Left lung (tissue), 10 donors: Measurements from ENCODE around the gene ANKS4B. TPM values are rescaled to one million over a fixed set of nuclear protein-coding genes. Genes with fewer than 3 reads are reported as not detected.
"Not testable (repeated sequence)": the region's sequence is repeated elsewhere in the genome, so short reads cannot be mapped to it uniquely, and the experiment has no call there.

Experiments used
- ATAC-seq: fragments of 200-7000 bp; cut with Tn5 transposase; one replicate; pipeline ENCODE4 v1.9.1; 2020; ENCODE audit warnings: moderate library complexity
- DNase-seq, 4 donors: peaks; one replicate each; pipeline ENCODE4 v3.0.0-alpha.2; 2013 to 2020
- H3K27ac ChIP-seq, 2 donors: fragments of 200-600 bp; sonication (generic) in 1 of 2; one replicate each; pipeline versions ENCODE4 v1.5.0 to v1.8.0; 2020 to 2021
- H3K27me3 ChIP-seq, 2 donors: fragments of 200-600 bp; sonication (generic) in 1 of 2; one replicate each; pipeline versions ENCODE4 v1.5.0 to v1.8.0; 2020 to 2021
- H3K36me3 ChIP-seq, 2 donors: fragments of 200-600 bp; sonication (generic) in 1 of 2; one replicate each; pipeline versions ENCODE4 v1.5.0 to v1.8.0; 2020 to 2021
- H3K4me1 ChIP-seq, 2 donors: fragments of 200-600 bp; one replicate each; pipeline ENCODE4 v1.8.0; 2021
- H3K4me3 ChIP-seq, 2 donors: fragments of 200-600 bp; sonication (generic) in 1 of 2; one replicate each; pipeline versions ENCODE4 v1.5.0 to v1.8.0; 2020 to 2021; ENCODE audit warnings: mild to moderate bottlenecking in 1 of 2
- H3K9me3 ChIP-seq, 2 donors: fragments of 200-600 bp; sonication (generic) in 1 of 2; one replicate each; pipeline versions ENCODE4 v1.5.0 to v1.8.0; 2020 to 2021
- CTCF ChIP-seq, 2 donors: fragments of 200-600 bp; sonication (generic) in 1 of 2; IDR thresholded peaks; one replicate each; pipeline versions ENCODE4 v1.5.0 to v1.8.0; 2021; ENCODE audit warnings: antibody characterized with exemption in 2 of 2
- intact Hi-C, 2 donors: fragments of 100-400 bp; cut with DNase I; formaldehyde crosslinking; loops; one replicate each; pipeline versions ENCODE4 v1.11.2 to v1.14.2; 2022
- polyA plus RNA-seq, 6 donors: library from polyadenylated mRNA; unstranded; fragments of 120-200 nt; gene quantifications; one replicate each; pipeline ENCODE4 v1.2.1, GENCODE V29; 2013; ENCODE audit not compliant: insufficient read length in 6 of 6
- total RNA-seq, 2 donors: library from RNA; stranded (reverse); fragmentation: NEBNext Ultra II Directional; extraction: Animal tissue kit (Norgen Biotek cat#: 25700); gene quantifications; one replicate each; pipeline ENCODE4 v1.2.1, GENCODE V29; 2021
- donor health status: DM: no; HTN: yes; CAD: no.
- donor health status: DM: no; HTN: no; CAD: no.

Gene ANKS4B
- total and polyA plus RNA-seq, 8 donors, result 0.07 to 0.18 (median 0.10) TPM; not detected in 2

- Histone ChIP-seq H3K27ac (peak overlapping the region in 1 of 2 donors; percentile 53), H3K9me3 (no peaks in the 10 kb centered on the region), H3K27me3 (peaks cover 0 to 8% of the 10 kb centered on the region in 2 donors), H3K36me3 (no peaks in the 10 kb centered on the region), H3K4me1 (no peaks in the 10 kb centered on the region), H3K4me3 (no peak overlapping the region)
- intact Hi-C loops, result no loop called here
- ATAC-seq, result peak; percentile 67
- DNase-seq, result peak in 1 of 4 donors; percentile 35
- no peak for TF ChIP-seq CTCF (IDR thresholded peaks at IDR 0.05)
Observed at GRCh38 chr16:21244518-21245215, 11.2 kb downstream of the ANKS4B start.

GRCh38 chr16:21248179-21248578, 14.7 kb downstream of the ANKS4B start:
- H3K9me3 ChIP-seq, H3K36me3 ChIP-seq, ATAC-seq, intact Hi-C loops, H3K4me3 ChIP-seq, DNase-seq, H3K4me1 ChIP-seq, H3K27ac ChIP-seq: not testable (repeated sequence)
- peaks cover 0 to 18% of the 10 kb centered on the region in 2 donors for H3K27me3 ChIP-seq

- intact Hi-C loops, result no loop called here
- TF ChIP-seq CTCF (IDR thresholded peaks at IDR 0.05), result no peak
- no peaks in the 10 kb centered on the region for H3K9me3 ChIP-seq
Observed at GRCh38 chr16:21250072-21250923, 16.8 kb downstream of the ANKS4B start.

GRCh38 chr16:21253470-21253869, 20.0 kb downstream of the ANKS4B start:
- TF ChIP-seq CTCF (IDR thresholded peaks at IDR 0.05), result no peak
- Histone ChIP-seq H3K9me3 (no peaks in the 10 kb centered on the region), H3K27me3 (peaks cover 0 to 11% of the 10 kb centered on the region in 2 donors), H3K4me1 (no peaks in the 10 kb centered on the region), H3K36me3 (no peaks in the 10 kb centered on the region), H3K27ac (no peak overlapping the region), H3K4me3 (no peak overlapping the region)
- DNase-seq (no peak), ATAC-seq (no peak)
- intact Hi-C loops, result no loop called here

More at GRCh38 chr16:21250072-21250923, 16.8 kb downstream of the ANKS4B start:
- H3K27me3 ChIP-seq, result peaks cover 0 to 18% of the 10 kb centered on the region in 2 donors
- H3K4me1 ChIP-seq, result no peaks in the 10 kb centered on the region
- ATAC-seq (no peak), DNase-seq (no peak)
- H3K36me3 ChIP-seq, result no peaks in the 10 kb centered on the region
- no peak overlapping the region for H3K27ac ChIP-seq
- no peak overlapping the region for H3K4me3 ChIP-seq

GRCh38 chr16:21256636-21257035, 23.1 kb downstream of the ANKS4B start:
- no peak for TF ChIP-seq CTCF (IDR thresholded peaks at IDR 0.05)
- intact Hi-C loops, result no loop called here
- ATAC-seq (no peak), DNase-seq (no peak)
- Histone ChIP-seq H3K27ac (no peak overlapping the region), H3K4me1 (no peaks in the 10 kb centered on the region), H3K27me3 (no peaks in the 10 kb centered on the region), H3K9me3 (no peaks in the 10 kb centered on the region), H3K4me3 (no peak overlapping the region), H3K36me3 (no peaks in the 10 kb centered on the region)
